ENCODE results near the gene TAS1R3. TPM values are rescaled to one million over a fixed set of nuclear protein-coding genes. Genes with fewer than 3 reads are reported as not detected.
"Not testable (repeated sequence)": the region's sequence is repeated elsewhere in the genome, so short reads cannot be mapped to it uniquely, and the experiment has no call there.

TAS1R3 gene
- total RNA-seq, 2 donors from 2014 or later, result 0.09 to 0.35 TPM

DNA sequence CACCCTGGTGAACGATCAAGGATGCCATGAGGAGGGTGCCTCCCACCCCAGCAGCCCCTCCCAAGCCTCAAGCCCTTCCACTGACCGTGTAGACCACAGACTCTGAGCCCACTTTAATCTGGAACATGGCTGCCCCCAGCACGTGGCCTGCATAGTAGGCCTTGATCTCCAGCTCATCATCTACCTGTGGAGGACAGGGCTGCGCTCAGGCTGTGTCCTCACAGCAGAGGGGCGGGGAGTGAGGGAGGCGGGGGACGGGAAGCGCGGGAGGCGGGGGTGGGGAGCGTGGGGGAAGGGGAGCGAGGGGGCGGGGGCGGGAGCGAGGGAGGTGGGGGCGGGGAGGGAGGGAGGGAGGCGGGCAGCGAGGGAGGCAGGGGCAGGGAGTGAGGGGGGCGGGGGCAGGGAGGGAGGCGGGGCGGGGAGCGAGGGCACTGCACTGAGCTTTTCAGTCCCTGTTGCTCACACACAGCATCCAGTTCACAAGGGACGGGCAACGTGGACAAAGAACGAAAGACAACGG, 15.6 kb upstream of the TAS1R3 start:
- H3K4me3 ChIP-seq (ENCODE audit: low read length), result no peak overlapping the region
- no peak overlapping the region for H3K4me3 Mint-ChIP-seq
- peak; percentile 83 for DNase-seq
- H3K4me1 ChIP-seq (ENCODE audit: control insufficient read depth, insufficient read depth, low read length), result no peaks in the 10 kb centered on the region
- H3K4me1 Mint-ChIP-seq, result peaks cover 3% of the 10 kb centered on the region
- no peak overlapping the region for H3K9ac ChIP-seq (ENCODE audit: extremely low read depth, low read length, poor library complexity, severe bottlenecking)
- no peaks in the 10 kb centered on the region for H3K9me3 ChIP-seq (ENCODE audit: control insufficient read depth, low read length)
- 37 to 43% methylated on average over 6 to 9 of the region's 26 CpGs for WGBS, 2 experiments (ENCODE audit: insufficient coverage in 1 of 2, insufficient read length in 1 of 2)
- no peaks in the 10 kb centered on the region for H3K27me3 ChIP-seq (ENCODE audit: control insufficient read depth, insufficient read depth, low read length, poor library complexity, severe bottlenecking)
- peaks cover 59% of the 10 kb centered on the region for H3K36me3 ChIP-seq (ENCODE audit: control insufficient read depth, insufficient read depth, low read length)
- H3K27ac ChIP-seq (ENCODE audit: low read depth, low read length), result peak overlapping the region; percentile 63
- peaks cover 37% of the 10 kb centered on the region for H3K36me3 Mint-ChIP-seq (ENCODE audit: low read depth)
- H3K9me3 Mint-ChIP-seq, result no peaks in the 10 kb centered on the region
- no peaks in the 10 kb centered on the region for H3K27me3 Mint-ChIP-seq (ENCODE audit: insufficient read depth)
- peak overlapping the region; percentile 52 for H3K27ac Mint-ChIP-seq
- TF ChIP-seq, protein P1, sequence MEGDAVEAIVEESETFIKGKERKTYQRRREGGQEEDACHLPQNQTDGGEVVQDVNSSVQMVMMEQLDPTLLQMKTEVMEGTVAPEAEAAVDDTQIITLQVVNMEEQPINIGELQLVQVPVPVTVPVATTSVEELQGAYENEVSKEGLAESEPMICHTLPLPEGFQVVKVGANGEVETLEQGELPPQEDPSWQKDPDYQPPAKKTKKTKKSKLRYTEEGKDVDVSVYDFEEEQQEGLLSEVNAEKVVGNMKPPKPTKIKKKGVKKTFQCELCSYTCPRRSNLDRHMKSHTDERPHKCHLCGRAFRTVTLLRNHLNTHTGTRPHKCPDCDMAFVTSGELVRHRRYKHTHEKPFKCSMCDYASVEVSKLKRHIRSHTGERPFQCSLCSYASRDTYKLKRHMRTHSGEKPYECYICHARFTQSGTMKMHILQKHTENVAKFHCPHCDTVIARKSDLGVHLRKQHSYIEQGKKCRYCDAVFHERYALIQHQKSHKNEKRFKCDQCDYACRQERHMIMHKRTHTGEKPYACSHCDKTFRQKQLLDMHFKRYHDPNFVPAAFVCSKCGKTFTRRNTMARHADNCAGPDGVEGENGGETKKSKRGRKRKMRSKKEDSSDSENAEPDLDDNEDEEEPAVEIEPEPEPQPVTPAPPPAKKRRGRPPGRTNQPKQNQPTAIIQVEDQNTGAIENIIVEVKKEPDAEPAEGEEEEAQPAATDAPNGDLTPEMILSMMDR (conservative IDR thresholded peaks at IDR 0.05), result no peak

DNA sequence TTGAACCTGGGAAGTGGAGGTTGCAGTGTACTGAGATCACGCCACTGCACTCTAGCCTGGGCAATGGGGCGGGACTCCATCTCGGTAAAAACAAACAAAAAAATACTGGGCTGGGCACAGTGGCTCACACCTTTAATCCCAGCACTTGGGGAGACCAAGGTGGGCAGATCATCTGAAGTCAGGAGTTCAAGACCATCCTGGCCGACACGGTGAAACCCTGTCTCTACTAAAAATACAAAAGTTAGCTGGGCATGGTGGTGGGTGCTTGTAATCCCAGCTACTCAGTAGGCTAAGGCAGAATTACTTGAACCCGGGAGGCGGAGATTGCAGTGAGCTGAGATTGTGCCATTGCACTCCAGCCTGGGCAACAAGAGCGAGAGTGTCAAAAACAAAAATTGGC, 14.9 kb upstream of the TAS1R3 start:
- not testable (repeated sequence) for H3K27me3 ChIP-seq (ENCODE audit: control insufficient read depth, insufficient read depth, low read length, poor library complexity, severe bottlenecking); H3K4me3 Mint-ChIP-seq; H3K4me1 Mint-ChIP-seq; H3K27me3 Mint-ChIP-seq (ENCODE audit: insufficient read depth); H3K9me3 Mint-ChIP-seq; DNase-seq; H3K4me1 ChIP-seq (ENCODE audit: control insufficient read depth, insufficient read depth, low read length); H3K4me3 ChIP-seq (ENCODE audit: low read length); H3K27ac ChIP-seq (ENCODE audit: low read depth, low read length); H3K27ac Mint-ChIP-seq; H3K9ac ChIP-seq (ENCODE audit: extremely low read depth, low read length, poor library complexity, severe bottlenecking); H3K9me3 ChIP-seq (ENCODE audit: control insufficient read depth, low read length)
- H3K36me3 ChIP-seq (ENCODE audit: control insufficient read depth, insufficient read depth, low read length), result peaks cover 52% of the 10 kb centered on the region
- peaks cover 37% of the 10 kb centered on the region for H3K36me3 Mint-ChIP-seq (ENCODE audit: low read depth)
- 86 to 94% methylated on average over 6 to 8 of the region's 8 CpGs for WGBS, 2 experiments (ENCODE audit: insufficient coverage in 1 of 2, insufficient read length in 1 of 2)

DNA sequence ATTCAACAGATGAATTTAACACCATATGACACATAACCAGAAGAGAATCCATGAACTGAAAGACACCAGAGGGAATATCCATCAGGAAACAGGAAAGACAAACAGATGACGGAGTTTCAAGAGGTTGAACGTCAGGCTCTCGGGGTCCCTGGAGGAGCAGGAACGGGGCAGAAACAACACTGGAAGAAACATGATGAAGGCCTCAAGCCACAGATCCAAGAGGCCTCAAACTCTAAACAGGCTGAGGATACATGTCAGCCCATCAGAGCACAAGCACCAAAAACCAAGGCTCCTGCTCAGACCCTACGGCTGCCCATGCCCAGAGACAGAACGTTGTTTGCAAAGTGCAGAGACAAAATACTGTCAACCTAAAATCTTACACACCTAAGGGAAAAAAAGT, 13.7 kb upstream of the TAS1R3 start:
- 98 to 99% methylated on average over 6 of the region's 6 CpGs for WGBS, 2 experiments (ENCODE audit: insufficient coverage in 1 of 2, insufficient read length in 1 of 2)

More for the DNA sequence above, 13.7 kb upstream of the TAS1R3 start:
- Mint-ChIP-seq H3K4me1 (peaks cover 3% of the 10 kb centered on the region), H3K4me3 (no peak overlapping the region), H3K9me3 (no peaks in the 10 kb centered on the region), H3K27ac (peak overlapping the region; percentile 6), H3K27me3 (ENCODE audit: insufficient read depth) (no peaks in the 10 kb centered on the region), H3K36me3 (ENCODE audit: low read depth) (peaks cover 40% of the 10 kb centered on the region)
- DNase-seq, result no peak
- no peak overlapping the region for H3K27ac ChIP-seq (ENCODE audit: low read depth, low read length)
- H3K9ac ChIP-seq (ENCODE audit: extremely low read depth, low read length, poor library complexity, severe bottlenecking), result no peak overlapping the region
- H3K4me3 ChIP-seq (ENCODE audit: low read length), result no peak overlapping the region
- H3K36me3 ChIP-seq (ENCODE audit: control insufficient read depth, insufficient read depth, low read length), result peaks cover 47% of the 10 kb centered on the region
- H3K9me3 ChIP-seq (ENCODE audit: control insufficient read depth, low read length), result no peaks in the 10 kb centered on the region
- no peaks in the 10 kb centered on the region for H3K27me3 ChIP-seq (ENCODE audit: control insufficient read depth, insufficient read depth, low read length, poor library complexity, severe bottlenecking)
- H3K4me1 ChIP-seq (ENCODE audit: control insufficient read depth, insufficient read depth, low read length), result no peaks in the 10 kb centered on the region
- TF ChIP-seq, protein P1 (conservative IDR thresholded peaks at IDR 0.05), result no peak
